Karpas-422 (cell line): ENCODE results near the gene CGNL1. TPM values are rescaled to one million over a fixed set of nuclear protein-coding genes. Genes with fewer than 3 reads are reported as not detected.

Experiments
- DNase-seq: peaks from one replicate; pipeline ENCODE4 v3.0.0-alpha.2; 2015
- H2AFZ ChIP-seq: fragments of 200-600 bp; sonication (generic); 2 replicates; pipeline ENCODE4 v1.6.1; 2014; ENCODE audit warnings: antibody characterized with exemption, low read length, mixed read lengths
- H3K27ac ChIP-seq: fragments of 200-600 bp; sonication (generic); 2 replicates; pipeline ENCODE4 v1.5.1; 2014; ENCODE audit warnings: mild to moderate bottlenecking, low read length, moderate library complexity
- H3K27me3 ChIP-seq: fragments of 200-600 bp; sonication (generic); 2 replicates; pipeline ENCODE4 v1.6.1; 2014; ENCODE audit warnings: low read length, mixed read lengths
- H3K36me3 ChIP-seq: fragments of 200-600 bp; sonication (generic); 2 replicates; pipeline ENCODE4 v1.6.1; 2014; ENCODE audit warnings: low read length, mixed read lengths; ENCODE audit not compliant: insufficient read depth
- H3K4me1 ChIP-seq: fragments of 200-600 bp; sonication (generic); 2 replicates; pipeline ENCODE4 v1.6.1; 2014; ENCODE audit warnings: mild to moderate bottlenecking, low read length, mixed read lengths
- H3K4me2 ChIP-seq: fragments of 200-600 bp; sonication (generic); 2 replicates; pipeline ENCODE4 v1.6.1; 2014; ENCODE audit warnings: low read length, low read depth, mild to moderate bottlenecking; ENCODE audit not compliant: poor library complexity, severe bottlenecking
- H3K4me3 ChIP-seq: fragments of 200-600 bp; sonication (generic); 2 replicates; pipeline ENCODE4 v1.5.1; 2014; ENCODE audit warnings: mild to moderate bottlenecking, antibody characterized with exemption, low read length, mixed read lengths
- H3K79me2 ChIP-seq: fragments of 200-600 bp; sonication (generic); 2 replicates; pipeline ENCODE4 v1.6.1; 2014; ENCODE audit warnings: mild to moderate bottlenecking, low read length, mixed read lengths
- H3K9ac ChIP-seq: fragments of 200-600 bp; sonication (generic); 2 replicates; pipeline ENCODE4 v1.6.0; 2014; ENCODE audit warnings: low read length
- H3K9me2 ChIP-seq: fragments of 200-600 bp; sonication (generic), shearing (Covaris generic); replicated peaks from 2 replicates; pipeline ENCODE4 v1.6.0; 2014; ENCODE audit warnings: mild to moderate bottlenecking, low read length, moderate library complexity; ENCODE audit not compliant: insufficient read depth
- H3K9me3 ChIP-seq: fragments of 300-700, 200-600 bp; sonication (generic); 2 replicates; pipeline ENCODE4 v1.6.1; 2014; ENCODE audit warnings: low read length, mixed read lengths
- H4K20me1 ChIP-seq: fragments of 200-600 bp; sonication (generic); 2 replicates; pipeline ENCODE4 v1.6.1; 2014; ENCODE audit warnings: mild to moderate bottlenecking, antibody characterized with exemption, low read length, low read depth; ENCODE audit not compliant: insufficient read depth
- total RNA-seq: library from RNA; depleted of rRNA; stranded (reverse); fragments of >200 nt; shearing (Covaris generic); gene quantifications from 2 replicates; pipeline ENCODE4 v1.2.3, GENCODE V29; 2014; ENCODE audit warnings: low replicate concordance

CGNL1 gene
- total RNA-seq, 1 experiment from 2014 or later: not detected

DNA sequence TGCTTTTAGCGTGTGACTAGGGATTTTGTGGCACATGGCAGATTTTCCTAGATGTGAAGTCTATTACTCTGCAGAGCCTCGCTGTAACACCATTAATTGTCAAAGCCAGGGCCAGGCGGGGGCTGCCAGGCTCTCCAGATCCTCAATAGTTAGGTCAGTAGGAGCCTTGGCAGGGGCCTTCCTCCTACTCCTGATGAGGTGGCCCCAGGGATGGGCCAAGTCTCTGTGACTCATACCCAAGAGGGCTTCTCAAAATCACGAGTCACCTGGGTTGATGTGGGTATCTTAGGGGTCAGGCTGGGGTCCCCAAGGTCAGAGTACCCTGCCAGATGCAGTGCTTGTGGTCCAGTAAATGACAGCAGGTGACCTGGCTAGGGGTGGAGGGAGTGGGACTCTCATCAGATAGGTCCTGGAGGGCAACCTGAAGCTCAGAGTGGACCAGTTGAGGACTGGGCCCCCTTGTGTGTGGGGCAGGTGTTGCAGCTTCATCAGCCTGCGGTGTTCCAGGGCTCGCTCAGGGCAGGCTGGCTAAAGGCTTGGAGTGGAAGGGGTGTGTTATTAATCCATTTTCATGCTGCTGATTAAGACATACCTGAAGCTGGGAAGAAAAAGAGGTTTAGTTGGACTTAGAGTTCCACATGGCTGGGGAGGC, 126.9 kb downstream of the CGNL1 start:
- H3K4me2 ChIP-seq: no peak overlapping the region
- H3K9me2 ChIP-seq: no peaks in the 10 kb centered on the region
- H3K4me3 ChIP-seq: no peak overlapping the region
- no peak overlapping the region for H3K27ac ChIP-seq
- H3K27me3 ChIP-seq: no peaks in the 10 kb centered on the region
- H3K36me3 ChIP-seq: no peaks in the 10 kb centered on the region
- H4K20me1 ChIP-seq: no peaks in the 10 kb centered on the region
- H3K4me1 ChIP-seq: no peaks in the 10 kb centered on the region
- no peak overlapping the region for H3K9ac ChIP-seq
- H3K79me2 ChIP-seq: no peaks in the 10 kb centered on the region
- no peak overlapping the region for H2AFZ ChIP-seq
- peak; percentile 71 for DNase-seq
- H3K9me3 ChIP-seq: no peaks in the 10 kb centered on the region

DNA sequence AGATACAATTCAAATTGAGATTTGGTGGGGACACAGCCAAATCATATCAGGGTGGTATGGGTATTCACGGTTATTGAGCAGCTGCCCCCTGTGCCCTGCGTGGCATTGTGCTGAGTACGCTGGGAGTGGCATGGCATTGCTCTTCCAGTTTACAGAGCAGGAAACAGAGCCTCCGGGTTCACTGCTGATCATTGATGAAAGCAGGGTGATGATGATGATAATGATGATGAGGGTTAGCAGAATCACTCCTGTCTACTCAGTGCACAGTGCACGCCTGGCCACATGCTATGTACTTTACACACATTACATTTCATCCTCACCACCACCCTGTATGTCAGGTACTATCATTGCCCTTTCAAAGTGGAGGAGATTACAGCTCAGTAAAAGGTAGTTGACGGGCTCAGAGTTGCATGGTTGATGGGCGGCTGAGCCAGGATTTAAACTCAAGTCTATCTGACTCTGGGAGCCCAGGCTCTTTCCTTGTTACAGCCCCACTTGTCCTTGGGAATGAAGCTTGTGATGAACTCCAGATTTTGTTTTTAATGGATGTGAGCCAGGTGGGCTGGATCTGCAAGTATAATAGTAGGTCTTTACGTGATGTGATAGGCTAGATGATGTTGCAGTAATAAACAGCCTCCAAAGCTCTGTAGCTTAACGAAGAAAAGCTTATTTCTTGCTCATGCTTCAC, 127.8 kb downstream of the CGNL1 start:
- no peak overlapping the region for H2AFZ ChIP-seq
- no peaks in the 10 kb centered on the region for H3K9me3 ChIP-seq
- no peak for DNase-seq
- no peak overlapping the region for H3K4me3 ChIP-seq
- H3K36me3 ChIP-seq: no peaks in the 10 kb centered on the region
- no peaks in the 10 kb centered on the region for H3K27me3 ChIP-seq
- H4K20me1 ChIP-seq: no peaks in the 10 kb centered on the region
- no peaks in the 10 kb centered on the region for H3K9me2 ChIP-seq
- H3K4me1 ChIP-seq: no peaks in the 10 kb centered on the region
- no peak overlapping the region for H3K4me2 ChIP-seq
- H3K9ac ChIP-seq: no peak overlapping the region
- no peaks in the 10 kb centered on the region for H3K79me2 ChIP-seq
- no peak overlapping the region for H3K27ac ChIP-seq

DNA sequence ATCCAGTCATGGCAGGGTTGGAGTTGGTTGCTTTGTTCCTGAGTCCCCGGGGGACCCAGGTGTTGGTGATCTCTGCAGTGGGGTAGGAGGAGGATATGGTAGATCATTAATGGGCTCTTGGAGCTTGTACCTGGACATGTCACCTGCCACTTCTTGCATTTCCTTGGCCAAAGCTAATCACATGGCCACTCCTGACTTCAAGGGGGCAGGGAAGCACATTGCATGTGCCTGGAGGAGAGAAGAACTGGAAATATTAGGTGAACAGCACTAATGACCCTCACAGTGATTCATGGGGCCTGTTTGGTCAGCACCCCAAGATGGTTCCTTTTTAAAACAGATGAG, 128.3 kb downstream of the CGNL1 start:
- Histone ChIP-seq H3K4me1 (no peaks in the 10 kb centered on the region), H3K9ac (no peak overlapping the region), H3K27ac (no peak overlapping the region), H3K79me2 (no peaks in the 10 kb centered on the region), H3K9me2 (no peaks in the 10 kb centered on the region), H3K9me3 (no peaks in the 10 kb centered on the region), H3K4me2 (no peak overlapping the region), H2AFZ (no peak overlapping the region), H3K27me3 (no peaks in the 10 kb centered on the region), H3K4me3 (no peak overlapping the region), H3K36me3 (no peaks in the 10 kb centered on the region), H4K20me1 (no peaks in the 10 kb centered on the region)
- no peak for DNase-seq

DNA sequence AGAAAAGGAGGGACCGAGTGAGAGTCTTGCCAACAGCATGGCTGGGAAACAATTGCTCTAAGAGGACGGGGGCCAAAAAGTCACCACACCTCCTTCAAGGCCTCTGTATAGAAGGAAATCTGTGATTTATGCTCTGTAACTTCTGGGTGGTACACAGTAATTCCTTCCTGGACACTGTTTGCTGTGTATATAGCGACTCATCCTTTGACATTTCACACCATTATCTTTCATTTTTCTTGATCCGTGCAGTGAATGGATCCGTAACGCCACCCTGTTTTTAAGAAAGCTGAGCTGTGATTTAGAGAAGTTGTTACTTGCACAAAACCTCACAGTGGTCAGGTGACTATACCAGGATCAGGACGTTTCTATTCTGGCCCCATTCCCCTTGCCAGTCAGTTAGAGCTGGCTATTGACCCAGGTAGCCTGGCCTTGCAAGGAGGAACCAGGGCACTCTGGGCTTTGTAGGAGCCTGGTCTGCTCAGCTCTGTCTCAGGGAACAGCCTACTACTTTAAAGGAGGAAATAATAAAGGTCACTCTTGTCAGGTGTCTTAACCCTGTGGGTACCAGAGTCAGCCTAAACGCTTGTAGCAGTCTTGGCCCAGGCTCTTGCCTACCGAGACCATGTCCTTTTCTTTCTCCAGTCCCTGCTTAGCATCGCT, 128.9 kb downstream of the CGNL1 start:
- no peaks in the 10 kb centered on the region for H3K36me3 ChIP-seq
- H3K9ac ChIP-seq: no peak overlapping the region
- DNase-seq: no peak
- H3K4me3 ChIP-seq: no peak overlapping the region
- no peaks in the 10 kb centered on the region for H3K79me2 ChIP-seq
- H3K4me2 ChIP-seq: no peak overlapping the region
- no peaks in the 10 kb centered on the region for H3K4me1 ChIP-seq
- no peaks in the 10 kb centered on the region for H3K9me2 ChIP-seq
- H4K20me1 ChIP-seq: no peaks in the 10 kb centered on the region
- H3K27me3 ChIP-seq: no peaks in the 10 kb centered on the region
- no peak overlapping the region for H2AFZ ChIP-seq
- no peak overlapping the region for H3K27ac ChIP-seq
- H3K9me3 ChIP-seq: no peaks in the 10 kb centered on the region

DNA sequence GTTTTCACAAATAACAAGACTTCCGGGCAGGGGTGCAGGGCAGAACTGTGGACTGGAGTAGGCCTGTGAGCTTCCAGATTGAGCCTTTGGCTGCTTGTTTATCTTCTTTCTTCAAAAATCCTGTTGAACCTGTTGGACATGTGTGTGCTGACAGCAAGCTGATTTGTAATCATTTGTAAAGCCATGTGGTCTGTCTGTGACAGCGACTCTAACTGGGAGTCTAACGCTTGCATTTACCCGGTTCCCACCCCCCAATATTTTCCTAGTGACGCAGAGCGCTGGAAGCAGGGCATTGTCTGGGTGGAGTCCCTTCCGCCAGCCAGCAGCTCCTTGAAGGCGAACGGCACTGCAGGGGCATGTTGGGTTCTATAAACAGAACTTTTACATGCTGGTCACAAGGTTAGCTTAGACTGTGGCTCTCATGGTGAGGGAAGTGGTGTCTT, 129.7 kb downstream of the CGNL1 start:
- H3K9me2 ChIP-seq: no peaks in the 10 kb centered on the region

DNA sequence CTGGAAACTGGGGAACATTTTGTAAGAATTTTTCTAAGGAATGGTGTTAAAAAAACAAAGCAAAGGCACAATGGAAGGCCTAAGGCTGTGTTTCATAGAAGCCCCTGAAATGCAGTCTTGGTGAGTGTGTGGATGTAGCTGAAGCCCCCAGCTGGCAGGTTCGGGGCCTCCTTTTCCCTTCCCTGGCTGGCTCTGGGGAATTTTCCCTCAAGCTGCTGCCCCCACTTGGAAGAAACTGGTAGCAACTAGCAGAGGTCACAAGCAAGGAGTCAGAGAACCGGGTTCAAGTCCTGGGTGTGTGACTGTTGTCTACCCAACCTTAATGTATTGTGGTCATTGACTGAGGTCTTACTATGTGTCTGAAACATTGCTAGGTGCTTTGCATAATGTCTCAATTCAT, 130.1 kb downstream of the CGNL1 start:
- no peaks in the 10 kb centered on the region for H3K4me1 ChIP-seq
- no peak overlapping the region for H3K27ac ChIP-seq
- H3K27me3 ChIP-seq: no peaks in the 10 kb centered on the region
- no peaks in the 10 kb centered on the region for H3K9me2 ChIP-seq
- H3K9ac ChIP-seq: no peak overlapping the region
- no peaks in the 10 kb centered on the region for H4K20me1 ChIP-seq
- H3K4me2 ChIP-seq: no peak overlapping the region
- no peak for DNase-seq
- no peaks in the 10 kb centered on the region for H3K79me2 ChIP-seq
- no peaks in the 10 kb centered on the region for H3K9me3 ChIP-seq
- no peak overlapping the region for H2AFZ ChIP-seq
- H3K4me3 ChIP-seq: no peak overlapping the region
- H3K36me3 ChIP-seq: no peaks in the 10 kb centered on the region

More for the DNA sequence above, 129.7 kb downstream of the CGNL1 start:
- no peak overlapping the region for H3K4me2 ChIP-seq
- H3K9me3 ChIP-seq: no peaks in the 10 kb centered on the region
- no peak overlapping the region for H2AFZ ChIP-seq
- H3K79me2 ChIP-seq: no peaks in the 10 kb centered on the region
- no peaks in the 10 kb centered on the region for H3K4me1 ChIP-seq
- no peaks in the 10 kb centered on the region for H3K36me3 ChIP-seq
- H3K27me3 ChIP-seq: no peaks in the 10 kb centered on the region
- no peaks in the 10 kb centered on the region for H4K20me1 ChIP-seq
- no peak overlapping the region for H3K9ac ChIP-seq
- H3K27ac ChIP-seq: no peak overlapping the region
- no peak overlapping the region for H3K4me3 ChIP-seq
- DNase-seq: no peak

DNA sequence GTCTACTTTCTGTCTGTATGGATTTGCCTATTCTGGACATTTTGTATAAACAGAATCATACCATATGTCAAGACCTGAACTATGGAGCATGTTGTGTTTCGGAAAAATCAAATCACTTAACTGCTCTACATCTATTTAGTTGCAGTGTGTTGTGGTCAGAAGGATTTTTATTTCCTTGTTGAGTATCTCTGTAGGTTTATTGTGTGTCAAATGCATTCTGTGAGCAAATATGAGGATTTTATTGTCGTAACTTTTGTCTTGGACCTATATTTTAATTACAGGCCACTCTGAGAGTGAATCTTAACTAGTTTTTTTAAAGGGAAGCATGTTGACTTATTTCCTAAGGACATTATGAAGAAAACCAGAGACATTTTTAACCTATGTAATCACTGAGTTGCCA, 130.8 kb downstream of the CGNL1 start:
- no peak overlapping the region for H2AFZ ChIP-seq
- H3K4me3 ChIP-seq: no peak overlapping the region
- no peaks in the 10 kb centered on the region for H3K27me3 ChIP-seq
- no peaks in the 10 kb centered on the region for H3K9me3 ChIP-seq
- no peak overlapping the region for H3K27ac ChIP-seq
- H3K4me1 ChIP-seq: no peaks in the 10 kb centered on the region
- DNase-seq: no peak
- H4K20me1 ChIP-seq: no peaks in the 10 kb centered on the region
- no peak overlapping the region for H3K9ac ChIP-seq
- no peaks in the 10 kb centered on the region for H3K9me2 ChIP-seq
- H3K36me3 ChIP-seq: no peaks in the 10 kb centered on the region
- no peak overlapping the region for H3K4me2 ChIP-seq
- no peaks in the 10 kb centered on the region for H3K79me2 ChIP-seq

DNA sequence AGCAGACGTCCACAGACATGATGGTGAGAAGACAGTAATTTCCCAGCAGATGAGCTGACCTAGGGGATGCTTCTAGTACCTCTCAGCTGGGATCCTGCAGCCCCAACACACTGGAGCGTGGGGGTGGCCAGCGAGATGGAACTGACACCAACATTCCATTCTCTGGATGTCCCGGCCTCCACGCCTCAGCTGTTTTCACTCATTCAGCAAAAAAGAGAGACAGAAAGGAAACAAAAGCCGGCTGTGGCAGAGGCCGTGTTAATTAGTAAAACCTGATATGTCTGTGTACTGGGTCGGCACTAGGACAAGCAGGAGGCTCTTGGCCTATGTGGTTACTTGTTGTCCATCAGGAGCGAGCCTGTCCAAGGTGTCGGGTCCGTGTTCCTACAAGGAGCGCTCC, 132.8 kb downstream of the CGNL1 start:
- Histone ChIP-seq H3K4me1 (no peaks in the 10 kb centered on the region), H3K79me2 (no peaks in the 10 kb centered on the region), H3K4me2 (no peak overlapping the region), H2AFZ (no peak overlapping the region), H4K20me1 (no peaks in the 10 kb centered on the region), H3K27ac (no peak overlapping the region), H3K9ac (no peak overlapping the region), H3K9me3 (no peaks in the 10 kb centered on the region), H3K27me3 (no peaks in the 10 kb centered on the region), H3K4me3 (no peak overlapping the region), H3K36me3 (no peaks in the 10 kb centered on the region), H3K9me2 (no peaks in the 10 kb centered on the region)
- no peak for DNase-seq
